Stomach (tissue), 19 donors: ENCODE data around the gene SOS1. TPM values are rescaled to one million over a fixed set of nuclear protein-coding genes. Genes with fewer than 3 reads are reported as not detected.
A peak's percentile ranks its signal among the peaks of the same experiment; 100 is the strongest.

Experiments used
- DNase-seq, 2 donors: peaks; one replicate each; pipeline versions ENCODE4 v3.0.0 to v3.0.0-alpha.2; 2013 to 2019
- H3K27ac ChIP-seq, 5 donors: fragments of 200-600 bp in 4 of 5; sonication (generic) in 4 of 5; one replicate each; pipeline ENCODE4 v1.5.1; 2013 to 2019; ENCODE audit warnings: mild to moderate bottlenecking in 1 of 5, moderate library complexity in 1 of 5
- H3K27me3 ChIP-seq, 3 donors: fragments of 200-600 bp; sonication (generic); one replicate each; pipeline ENCODE4 v1.5.1; 2017 to 2019; ENCODE audit warnings: mixed run types in 1 of 3
- H3K36me3 ChIP-seq, 4 donors: fragments of 200-600 bp; sonication (generic); 1 replicate in 3 of 4; 2 replicates in 1 of 4; pipeline ENCODE4 v1.5.1; 2016 to 2019
- H3K4me1 ChIP-seq, 4 donors: fragments of 200-600 bp; sonication (generic); one replicate each; pipeline ENCODE4 v1.5.1; 2016 to 2019
- H3K4me3 ChIP-seq, 4 donors: fragments of 200-600 bp; sonication (generic) in 3 of 4; one replicate each; pipeline ENCODE4 v1.5.1; 2016 to 2019; ENCODE audit warnings: mild to moderate bottlenecking in 1 of 4
- H3K9me3 ChIP-seq, 4 donors: fragments of 200-600 bp; sonication (generic); one replicate each; pipeline ENCODE4 v1.5.1; 2016 to 2019
- CTCF ChIP-seq, 7 experiments: fragments of 450-650 bp in 4 of 7; fragments of 200-600 bp in 3 of 7; sonication (generic) in 3 of 7; IDR thresholded peaks; one replicate each; pipeline ENCODE4 v1.5.1; 2016 to 2019; ENCODE audit warnings: antibody characterized with exemption in 7 of 7, control low read depth in 2 of 7, mild to moderate bottlenecking in 1 of 7
- EP300 ChIP-seq: sonication (generic); formaldehyde crosslinking; IDR thresholded peaks from one replicate; pipeline ENCODE4 v1.6.1; 2017; ENCODE audit warnings: antibody characterized with exemption
- POLR2A ChIP-seq, 4 donors: fragments of 450-650 bp; IDR thresholded peaks; one replicate each; pipeline ENCODE4 v1.6.1; 2016; ENCODE audit warnings: antibody characterized with exemption in 4 of 4, control low read depth in 2 of 4, mild to moderate bottlenecking in 1 of 4, moderate library complexity in 1 of 4
- POLR2AphosphoS5 ChIP-seq, 3 donors: sonication (generic); formaldehyde crosslinking; IDR thresholded peaks; one replicate each; pipeline ENCODE4 v1.6.1; 2016; ENCODE audit warnings: antibody characterized with exemption in 3 of 3
- WGBS, 5 donors: extraction: QIAGEN DNeasy Blood & Tissue Kit in 3 of 5; methylation state at CpG; one replicate each; pipeline versions ENCODE4 v1.1.5 to v1.1.7; 2013 to 2018; 5-methylcytosine and 5-hydroxymethylcytosine counted together
- intact Hi-C: fragments of 100-400 bp; cut with DNase I; formaldehyde crosslinking; loops from one replicate; pipeline ENCODE4 v1.15.1; 2023; ENCODE audit warnings: low total_unique reads
- long read RNA-seq, 10 donors: transcript quantifications; one replicate each; lab custom pipeline, GENCODE V29; 2026
- polyA plus RNA-seq, 3 donors: library from polyadenylated mRNA; stranded (reverse); fragments of 200-250 nt; gene quantifications; one replicate each; pipeline ENCODE4 v1.2.3, GENCODE V29; 2013
- total RNA-seq, 5 donors: library from RNA; depleted of rRNA; stranded (reverse); fragments of >200 nt; gene quantifications; one replicate each; pipeline versions ENCODE4 v1.1.0 to v1.2.3, GENCODE V29; 2014 to 2016
- donor health status: healthy with polysubstance abuse.
- donor health status: Bipolar disorder and iron deficiency.
- donor health status: healthy.

SOS1 gene
- total RNA-seq (10 to 100 TPM in 4 of 5 donors, 1 to 10 TPM in 1; 5.2 to 46.4 (median 39.7) TPM), polyA plus RNA-seq (1 to 10 TPM; 4.5 to 6.3 (median 6.3) TPM)
- long read RNA-seq, donor 1 = 0 reads
- long read RNA-seq, donor 2, partial matches to known transcripts = 0 of 1 reads
- long read RNA-seq, donor 2, other reads (novel, unspliced or antisense) = 0 of 1 reads
- long read RNA-seq, donor 3, partial matches to known transcripts = 0 of 1 reads
- long read RNA-seq, donor 3, other reads (novel, unspliced or antisense) = 0 of 1 reads
- long read RNA-seq, donor 4 = 0 reads
- long read RNA-seq, donor 5, partial matches to known transcripts = 5 of 6 reads
- long read RNA-seq, donor 5, other reads (novel, unspliced or antisense) = 0 of 6 reads
- long read RNA-seq, donor 6 = 0 reads
- long read RNA-seq, donor 7, partial matches to known transcripts = 0 of 3 reads
- long read RNA-seq, donor 7, other reads (novel, unspliced or antisense) = 0 of 3 reads
- long read RNA-seq, donor 8, partial matches to known transcripts = 0 of 3 reads
- long read RNA-seq, donor 8, other reads (novel, unspliced or antisense) = 0 of 3 reads
- long read RNA-seq, donor 9, partial matches to known transcripts = 13 of 19 reads
- long read RNA-seq, donor 9, other reads (novel, unspliced or antisense) = 5 of 19 reads
- long read RNA-seq, donor 10 = 0 reads

- H3K27me3 ChIP-seq = no peaks in the 10 kb centered on the region
- DNase-seq = peak; percentile 97 to 98
- peak in 2 of 4 donors; percentile 71 to 78 for TF ChIP-seq POLR2A (IDR thresholded peaks at IDR 0.05)
- TF ChIP-seq CTCF (IDR thresholded peaks at IDR 0.05) = no peak
- no peak for TF ChIP-seq EP300
- peak; percentile 67 to 93 (median 89) for TF ChIP-seq POLR2AphosphoS5 (IDR thresholded peaks at IDR 0.05)
- H3K9me3 ChIP-seq = no peaks in the 10 kb centered on the region
- peak within 1 kb of the TSS; percentile 83 to 97 (median 86) for H3K4me3 ChIP-seq
- WGBS, 5 donors = 0 to 1% (median 1%) methylated on average over 35 to 60 of the region's 60 CpGs
- H3K36me3 ChIP-seq = no peaks in the 10 kb centered on the region
- H3K27ac ChIP-seq = peak within 1 kb of the TSS; percentile 95 to 98 (median 97)
- intact Hi-C loops = loop anchor here (10.0 kb wide), 1 partner anchor 104 kb away; no protein-coding TSS in a partner anchor
- H3K4me1 ChIP-seq = peaks cover 40 to 75% (median 55%) of the 10 kb centered on the region in 4 donors
These were observed at the start of gene SOS1 for GRCh38 chr2:39120771-39121522. Gene SOS1 (minus strand): TSS chr2:39121051. CDS start chr2:39120422, 629 bp downstream.

- no peak for DNase-seq
- H3K27me3 ChIP-seq = no peaks in the 10 kb centered on the region
- H3K9me3 ChIP-seq = no peaks in the 10 kb centered on the region
- no peak overlapping the region for H3K4me3 ChIP-seq
- H3K36me3 ChIP-seq = no peaks in the 10 kb centered on the region
- WGBS, 5 donors = 74 to 91% (median 81%) methylated on average over 4 of the region's 4 CpGs
- peaks cover 0 to 26% (median 15%) of the 10 kb centered on the region in 4 donors for H3K4me1 ChIP-seq
- intact Hi-C loops = no loop called here
- TF ChIP-seq POLR2AphosphoS5 (IDR thresholded peaks at IDR 0.05) (no peak), CTCF (IDR thresholded peaks at IDR 0.05) (no peak), EP300 (no peak), POLR2A (IDR thresholded peaks at IDR 0.05) (no peak)
- H3K27ac ChIP-seq = no peak overlapping the region
These were observed 43.2 kb upstream of the SOS1 start for GRCh38 chr2:39164089-39164488.

- intact Hi-C loops = no loop called here
- peaks cover 0 to 26% (median 15%) of the 10 kb centered on the region in 4 donors for H3K4me1 ChIP-seq
- 51 to 61% (median 56%) methylated on average over 3 of the region's 3 CpGs for WGBS, 5 donors
- DNase-seq = peak in 1 of 2 donors; percentile 75
- H3K27me3 ChIP-seq = no peaks in the 10 kb centered on the region
- no peaks in the 10 kb centered on the region for H3K9me3 ChIP-seq
- no peaks in the 10 kb centered on the region for H3K36me3 ChIP-seq
- TF ChIP-seq EP300 = no peak
- TF ChIP-seq POLR2AphosphoS5 (IDR thresholded peaks at IDR 0.05) = no peak
- no peak for TF ChIP-seq POLR2A (IDR thresholded peaks at IDR 0.05)
- TF ChIP-seq CTCF (IDR thresholded peaks at IDR 0.05) = no peak
- peak overlapping the region in 2 of 5 donors; percentile 16 to 42 for H3K27ac ChIP-seq
- H3K4me3 ChIP-seq = no peak overlapping the region
These were observed 40.1 kb upstream of the SOS1 start for GRCh38 chr2:39160982-39161381.

GRCh38 chr2:39159283-39159682, 38.4 kb upstream of the SOS1 start:
- no peak overlapping the region for H3K27ac ChIP-seq
- no peaks in the 10 kb centered on the region for H3K9me3 ChIP-seq
- H3K27me3 ChIP-seq = no peaks in the 10 kb centered on the region
- H3K4me3 ChIP-seq = no peak overlapping the region
- whole genome bisulfite sequencing, 5 donors = 91 to 96% (median 93%) methylated on average over 2 of the region's 2 CpGs
- no peak for DNase-seq
- peaks cover 0 to 26% (median 15%) of the 10 kb centered on the region in 4 donors for H3K4me1 ChIP-seq
- intact Hi-C loops = no loop called here
- TF ChIP-seq EP300 = no peak
- no peak for TF ChIP-seq POLR2A (IDR thresholded peaks at IDR 0.05)
- TF ChIP-seq CTCF (IDR thresholded peaks at IDR 0.05) = no peak
- no peak for TF ChIP-seq POLR2AphosphoS5 (IDR thresholded peaks at IDR 0.05)
- H3K36me3 ChIP-seq = no peaks in the 10 kb centered on the region
